Cortex of kidney (tissue), 1 donor: ENCODE measurements around the gene ARHGAP26.
"Not testable (repeated sequence)": the region's sequence is repeated elsewhere in the genome, so short reads cannot be mapped to it uniquely, and the experiment has no call there.

Source experiments
- DNase-seq: peaks from one replicate; lab custom pipeline; 2025; lab: John Stamatoyannopoulos, UW

The ARHGAP26 gene

GRCh38 chr5:142931896-142932686 lies 161.9 kb downstream of the ARHGAP26 start:
- DNase-seq, result no peak

- DNase-seq, result no peak
Observed at GRCh38 chr5:142934051-142934762, 164.0 kb downstream of the ARHGAP26 start.

DNA sequence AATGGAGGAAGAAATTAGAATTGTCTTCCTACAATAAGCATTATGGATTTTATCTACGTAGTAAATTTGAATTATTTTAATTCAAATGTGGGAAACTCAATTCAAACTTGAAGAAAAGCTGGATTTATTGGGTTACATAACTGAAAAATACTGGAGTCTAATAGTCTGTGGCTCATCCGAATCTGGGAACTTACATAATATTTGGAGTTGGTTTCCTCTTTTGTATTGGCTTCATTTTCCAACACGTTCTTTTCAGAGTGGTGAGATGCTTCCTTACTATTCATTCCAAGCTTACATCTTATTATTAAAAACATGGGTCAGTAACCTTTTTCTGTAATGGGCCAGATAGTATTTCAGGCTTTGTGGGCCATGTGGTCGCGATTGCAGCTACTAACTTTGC lies 164.8 kb downstream of the ARHGAP26 start:
- no peak for DNase-seq

- no peak for DNase-seq
Observed at GRCh38 chr5:142937374-142937773, 167.2 kb downstream of the ARHGAP26 start.

GRCh38 chr5:142938266-142938880 lies 168.2 kb downstream of the ARHGAP26 start:
- DNase-seq, result no peak

GRCh38 chr5:142939006-142939405 lies 168.8 kb downstream of the ARHGAP26 start:
- no peak for DNase-seq

- DNase-seq, result no peak
Observed at GRCh38 chr5:142939884-142940283, 169.7 kb downstream of the ARHGAP26 start.

DNA sequence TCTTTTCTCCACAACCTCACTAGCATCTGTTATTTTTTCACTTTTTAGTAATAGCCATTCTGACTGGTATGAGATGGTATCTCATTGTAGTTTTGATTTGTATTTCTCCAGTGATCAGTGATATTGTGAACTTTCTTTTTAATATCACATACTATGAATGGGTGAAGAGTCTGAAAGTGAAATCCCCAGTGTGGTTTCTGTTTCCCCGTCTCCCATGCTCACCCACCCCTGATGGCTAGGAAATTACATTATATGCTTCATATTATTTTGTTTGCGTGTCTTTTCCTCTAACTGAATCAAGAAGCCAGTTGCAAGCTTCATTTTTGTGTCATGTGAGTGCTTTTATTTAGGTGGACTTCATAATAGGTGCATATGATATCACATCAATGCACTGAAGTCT lies 171.1 kb downstream of the ARHGAP26 start:
- DNase-seq, result no peak

DNA sequence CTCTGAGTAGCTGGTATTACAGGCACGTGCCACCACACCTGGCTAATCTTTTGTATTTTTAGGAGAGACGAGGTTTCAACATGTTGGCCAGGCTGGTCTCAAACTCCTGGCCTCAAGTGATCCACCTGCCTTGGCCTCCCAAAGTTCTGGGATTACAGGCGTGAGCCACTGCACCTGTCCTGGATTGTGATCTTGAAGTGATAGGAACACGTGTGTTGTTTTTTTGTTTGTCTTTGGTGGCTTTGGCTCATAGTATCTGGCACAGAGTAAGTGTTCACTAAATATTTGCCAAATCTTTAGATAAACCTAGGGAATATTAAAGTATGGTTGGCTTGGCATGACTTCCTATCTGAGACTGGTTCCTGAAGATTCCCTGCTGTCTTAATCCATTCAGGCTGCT lies 172.7 kb downstream of the ARHGAP26 start:
- no peak for DNase-seq

- DNase-seq, result no peak
Observed at GRCh38 chr5:142944140-142944539, 174.0 kb downstream of the ARHGAP26 start.

- DNase-seq, result no peak
Observed at GRCh38 chr5:142945321-142945720, 175.1 kb downstream of the ARHGAP26 start.

GRCh38 chr5:142945845-142946244 lies 175.7 kb downstream of the ARHGAP26 start:
- no peak for DNase-seq

- no peak for DNase-seq
Observed at GRCh38 chr5:142946547-142947426, 176.6 kb downstream of the ARHGAP26 start.

GRCh38 chr5:142947427-142947709 lies 177.2 kb downstream of the ARHGAP26 start:
- no peak for DNase-seq

- no peak for DNase-seq
Observed at GRCh38 chr5:142952229-142952628, 182.1 kb downstream of the ARHGAP26 start.

- DNase-seq, result not testable (repeated sequence)
Observed at GRCh38 chr5:142952871-142953270, 182.7 kb downstream of the ARHGAP26 start.

- no peak for DNase-seq
Observed at GRCh38 chr5:142954455-142954854, 184.3 kb downstream of the ARHGAP26 start.

DNA sequence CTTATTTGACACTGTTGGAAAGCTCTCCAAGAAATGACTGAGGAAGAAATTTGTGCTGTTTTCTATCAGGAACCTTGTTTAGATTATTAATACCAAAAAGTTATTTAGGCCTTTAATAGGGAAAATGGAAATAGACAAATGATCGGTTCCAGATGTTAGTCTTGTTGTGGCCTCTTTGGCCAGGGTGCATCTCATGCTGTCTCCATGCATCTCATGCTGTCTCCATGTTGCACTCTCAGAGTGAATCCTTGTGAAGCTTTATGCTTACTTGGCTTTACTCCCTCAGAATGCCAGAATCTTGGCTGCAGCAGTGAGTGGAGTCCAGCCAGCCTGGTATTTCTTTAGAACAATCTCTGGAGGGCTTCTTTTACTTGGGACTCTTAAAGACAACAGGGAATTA lies 185.5 kb downstream of the ARHGAP26 start:
- no peak for DNase-seq

DNA sequence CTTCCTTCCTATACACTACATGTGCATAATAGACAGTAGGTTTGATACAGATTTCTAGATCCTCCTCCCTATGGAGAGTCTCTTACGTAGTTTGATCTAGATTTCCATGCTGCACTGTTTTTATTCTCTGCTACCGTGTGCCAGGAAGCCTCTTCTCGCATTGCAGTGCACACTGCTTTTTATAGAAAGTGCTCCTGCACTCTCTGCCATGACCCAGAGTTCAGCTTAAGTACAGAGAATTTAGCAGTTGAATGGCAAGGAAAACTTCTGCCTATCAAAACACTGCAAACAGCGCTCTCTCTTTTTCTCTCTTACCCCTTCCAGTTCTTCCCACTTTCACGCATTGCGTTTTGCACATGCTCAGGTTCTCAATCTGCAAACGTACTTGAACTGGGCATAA lies 187.4 kb downstream of the ARHGAP26 start:
- DNase-seq, result no peak

DNA sequence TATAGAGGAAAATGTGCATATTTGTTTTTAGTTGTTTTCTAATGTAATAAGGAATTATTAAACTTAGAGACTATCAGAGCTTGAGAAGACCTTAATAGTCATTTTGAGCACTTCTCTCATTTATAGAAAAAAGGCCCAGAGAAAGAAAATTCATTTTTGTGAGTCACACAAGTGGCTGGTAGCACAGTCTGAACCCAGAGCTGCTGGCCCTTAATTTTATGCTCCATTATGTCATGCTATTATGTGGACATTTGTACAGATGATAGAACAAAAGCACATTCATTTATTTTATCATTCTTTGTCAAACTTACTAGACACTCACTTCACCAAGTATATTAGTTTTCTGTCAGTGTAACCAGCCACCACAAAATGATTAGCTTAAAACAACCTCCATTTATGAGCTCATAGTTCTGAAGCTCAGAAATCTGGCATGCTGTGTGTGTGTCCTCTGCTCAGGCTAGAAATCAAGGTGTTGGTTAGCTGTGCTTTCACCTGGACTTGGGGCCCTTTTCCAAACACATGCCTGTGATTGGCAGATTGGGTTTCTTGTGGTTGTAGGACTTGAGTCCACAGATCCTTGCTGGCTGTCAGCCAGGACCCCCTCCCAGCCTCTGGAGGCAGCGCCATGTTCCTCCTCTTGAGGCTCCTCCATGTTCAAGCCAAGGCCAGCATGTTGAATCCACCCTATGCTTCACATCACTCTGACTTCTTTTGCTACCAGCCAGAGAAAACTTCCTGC lies 188.9 kb downstream of the ARHGAP26 start:
- no peak for DNase-seq
